ENCODE results near the gene GXYLT1. TPM values are rescaled to one million over a fixed set of nuclear protein-coding genes. Genes with fewer than 3 reads are reported as not detected.

The GXYLT1 gene
- polyA plus RNA-seq, 1 of the 3 experiments (the other 2 are of a cell fraction): 5.0 TPM

GRCh38 chr12:42173961-42174521, 29.4 kb upstream of the GXYLT1 start:
- H2AFZ ChIP-seq (ENCODE audit: low read depth): no peak overlapping the region
- H3K36me3 ChIP-seq (replicated peaks in 1 of 2; ENCODE audit: control insufficient read depth in 1 of 2, insufficient read depth in 2 of 2, low read length in 1 of 2): peaks cover 0 to 30% of the 10 kb centered on the region in 2 experiments
- H3K4me2 ChIP-seq: no peak overlapping the region
- H3K9ac ChIP-seq: no peak overlapping the region
- DNase-seq: no peak
- H3K79me2 ChIP-seq (ENCODE audit: insufficient read depth): peaks cover 6% of the 10 kb centered on the region; the same call in 1 of the 2 replicates
- no peaks in the 10 kb centered on the region for H3F3A ChIP-seq (replicated peaks; ENCODE audit: insufficient read depth)
- H3K27ac ChIP-seq (ENCODE audit: low read depth in 2 of 2, low read length in 1 of 2): no peak overlapping the region
- no peaks in the 10 kb centered on the region for H3K4me1 ChIP-seq (ENCODE audit: control insufficient read depth in 1 of 2, insufficient read depth in 2 of 2, low read depth in 1 of 2, low read length in 1 of 2)
- no peaks in the 10 kb centered on the region for H3K27me3 ChIP-seq (ENCODE audit: insufficient read depth)
- no peaks in the 10 kb centered on the region for H4K20me1 ChIP-seq (ENCODE audit: insufficient read depth)
- POLR2A ChIA-PET: no interaction called here
- H3K9me2 ChIP-seq: no peaks in the 10 kb centered on the region
- TF ChIP-seq, protein P1, sequence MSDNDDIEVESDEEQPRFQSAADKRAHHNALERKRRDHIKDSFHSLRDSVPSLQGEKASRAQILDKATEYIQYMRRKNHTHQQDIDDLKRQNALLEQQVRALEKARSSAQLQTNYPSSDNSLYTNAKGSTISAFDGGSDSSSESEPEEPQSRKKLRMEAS (IDR thresholded peaks at IDR 0.05; ENCODE audit: low read depth): no peak
- TF ChIP-seq RXRA (IDR thresholded peaks at IDR 0.05; ENCODE audit: borderline replicate concordance, low read depth) (no peak), RFX5 (IDR thresholded peaks at IDR 0.05; ENCODE audit: low read length) (no peak), SMC3 (IDR thresholded peaks at IDR 0.05; ENCODE audit: low read depth, low read length) (no peak), MXI1 (IDR thresholded peaks at IDR 0.05; ENCODE audit: low read depth, low read length) (no peak), YY1 (IDR thresholded peaks at IDR 0.05; ENCODE audit: low read depth) (no peak), GATA2 (CRISPR knock-in tag; IDR thresholded peaks at IDR 0.05) (no peak), RCOR1 (IDR thresholded peaks at IDR 0.05; ENCODE audit: low read length) (no peak), JUND (IDR thresholded peaks at IDR 0.05) (no peak), CTCF (IDR thresholded peaks at IDR 0.05) (no peak), POLR2AphosphoS5 (IDR thresholded peaks at IDR 0.05; ENCODE audit: low read depth, low read length) (no peak), TCF12 (IDR thresholded peaks at IDR 0.05) (no peak), NFIC (IDR thresholded peaks at IDR 0.05; ENCODE audit: borderline replicate concordance) (no peak), FOXM1 (IDR thresholded peaks at IDR 0.05; ENCODE audit: low read depth) (no peak), GABPA (IDR thresholded peaks at IDR 0.05; ENCODE audit: low read depth) (no peak), ELF1 (IDR thresholded peaks at IDR 0.05) (no peak), CHD2 (IDR thresholded peaks at IDR 0.05; ENCODE audit: low read length, partially characterized antibody) (no peak), TAF1 (IDR thresholded peaks at IDR 0.05; ENCODE audit: borderline replicate concordance, low read depth, low read length) (no peak)
- TF ChIP-seq, protein P2, sequence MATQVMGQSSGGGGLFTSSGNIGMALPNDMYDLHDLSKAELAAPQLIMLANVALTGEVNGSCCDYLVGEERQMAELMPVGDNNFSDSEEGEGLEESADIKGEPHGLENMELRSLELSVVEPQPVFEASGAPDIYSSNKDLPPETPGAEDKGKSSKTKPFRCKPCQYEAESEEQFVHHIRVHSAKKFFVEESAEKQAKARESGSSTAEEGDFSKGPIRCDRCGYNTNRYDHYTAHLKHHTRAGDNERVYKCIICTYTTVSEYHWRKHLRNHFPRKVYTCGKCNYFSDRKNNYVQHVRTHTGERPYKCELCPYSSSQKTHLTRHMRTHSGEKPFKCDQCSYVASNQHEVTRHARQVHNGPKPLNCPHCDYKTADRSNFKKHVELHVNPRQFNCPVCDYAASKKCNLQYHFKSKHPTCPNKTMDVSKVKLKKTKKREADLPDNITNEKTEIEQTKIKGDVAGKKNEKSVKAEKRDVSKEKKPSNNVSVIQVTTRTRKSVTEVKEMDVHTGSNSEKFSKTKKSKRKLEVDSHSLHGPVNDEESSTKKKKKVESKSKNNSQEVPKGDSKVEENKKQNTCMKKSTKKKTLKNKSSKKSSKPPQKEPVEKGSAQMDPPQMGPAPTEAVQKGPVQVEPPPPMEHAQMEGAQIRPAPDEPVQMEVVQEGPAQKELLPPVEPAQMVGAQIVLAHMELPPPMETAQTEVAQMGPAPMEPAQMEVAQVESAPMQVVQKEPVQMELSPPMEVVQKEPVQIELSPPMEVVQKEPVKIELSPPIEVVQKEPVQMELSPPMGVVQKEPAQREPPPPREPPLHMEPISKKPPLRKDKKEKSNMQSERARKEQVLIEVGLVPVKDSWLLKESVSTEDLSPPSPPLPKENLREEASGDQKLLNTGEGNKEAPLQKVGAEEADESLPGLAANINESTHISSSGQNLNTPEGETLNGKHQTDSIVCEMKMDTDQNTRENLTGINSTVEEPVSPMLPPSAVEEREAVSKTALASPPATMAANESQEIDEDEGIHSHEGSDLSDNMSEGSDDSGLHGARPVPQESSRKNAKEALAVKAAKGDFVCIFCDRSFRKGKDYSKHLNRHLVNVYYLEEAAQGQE (IDR thresholded peaks at IDR 0.05; ENCODE audit: low read depth, low read length): no peak
- no peak overlapping the region for H3K4me3 ChIP-seq (ENCODE audit: low read depth in 2 of 2, low read length in 1 of 2)
- H3K9me3 ChIP-seq: no peaks in the 10 kb centered on the region
- CTCF ChIA-PET: no interaction called here
